Spinal cord (tissue), 10 donors: ENCODE data around the gene ANKH. TPM values are rescaled to one million over a fixed set of nuclear protein-coding genes. Genes with fewer than 3 reads are reported as not detected.

Source experiments
- DNase-seq, 6 donors: peaks; one replicate each; pipeline versions ENCODE4 v3.0.0 to v3.0.0-alpha.2; 2013 to 2015; ENCODE audit warnings: low spot score in 6 of 6, low read depth in 4 of 6
- H3K27ac ChIP-seq: one replicate; pipeline ENCODE4 v1.5.1; 2013; ENCODE audit warnings: low read depth, low read length, control low read depth
- H3K27me3 ChIP-seq: one replicate; pipeline ENCODE4 v1.6.1; 2013; ENCODE audit warnings: low read length; ENCODE audit not compliant: control insufficient read depth, insufficient read depth
- H3K36me3 ChIP-seq: one replicate; pipeline ENCODE4 v1.6.1; 2013; ENCODE audit warnings: low read length; ENCODE audit not compliant: control insufficient read depth, insufficient read depth
- H3K4me1 ChIP-seq: one replicate; pipeline ENCODE4 v1.6.1; 2013; ENCODE audit warnings: low read length; ENCODE audit not compliant: control insufficient read depth, insufficient read depth
- H3K4me3 ChIP-seq: one replicate; pipeline ENCODE4 v1.5.1; 2013; ENCODE audit warnings: low read depth, low read length, control low read depth
- H3K9me3 ChIP-seq: one replicate; pipeline ENCODE4 v1.6.1; 2013; ENCODE audit warnings: low read length; ENCODE audit not compliant: control insufficient read depth, insufficient read depth
- WGBS: methylation state at CpG from one replicate; pipeline ENCODE4 v1.1.5; 2013; ENCODE audit warnings: missing lambda C conversion rate; ENCODE audit not compliant: insufficient coverage; 5-methylcytosine and 5-hydroxymethylcytosine counted together
- polyA plus RNA-seq, 2 donors: library from polyadenylated mRNA; unstranded; fragments of 120-200 nt; gene quantifications; one replicate each; pipeline ENCODE4 v1.2.1, GENCODE V29; 2013; ENCODE audit not compliant: insufficient read length in 2 of 2
- total RNA-seq, 2 donors: library from RNA; depleted of rRNA in 1 of 2; stranded (reverse); fragments of 120-200 nt in 1 of 2; fragments of >200 nt in 1 of 2; gene quantifications; one replicate each; pipeline versions ENCODE4 v1.2.3 to v1.2.4, GENCODE V29; 2013 to 2014
- donor health status: healthy.

The ANKH gene
- total and polyA plus RNA-seq, 4 donors, result 45.2 to 73.8 (median 59.6) TPM

DNA sequence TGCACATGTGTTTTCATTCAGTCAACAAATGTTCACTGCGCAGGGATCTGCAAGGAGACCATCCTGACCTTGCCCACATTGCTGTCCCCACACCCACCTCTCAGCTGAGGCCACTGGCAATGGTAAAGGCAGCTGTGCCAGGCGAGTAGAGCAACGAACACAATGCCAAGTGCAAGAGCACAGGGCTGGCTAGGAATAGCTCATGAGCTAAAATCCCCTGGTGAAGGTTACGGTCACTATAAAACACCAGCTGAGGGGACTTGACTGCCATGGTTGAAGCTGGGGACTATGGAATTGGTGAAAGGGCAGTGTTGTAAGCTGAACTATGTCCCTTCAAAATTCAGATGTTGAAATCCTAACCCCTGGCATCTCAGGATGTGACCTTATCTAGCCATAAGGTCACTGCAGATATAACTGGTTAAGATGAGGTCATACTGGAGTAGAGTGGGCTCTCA lies 111.0 kb downstream of the ANKH start:
- 60% methylated on average over 4 of the region's 4 CpGs for WGBS
- DNase-seq, result no peak
- Histone ChIP-seq H3K4me1 (peaks cover 7% of the 10 kb centered on the region), H3K27me3 (no peaks in the 10 kb centered on the region), H3K36me3 (no peaks in the 10 kb centered on the region), H3K27ac (no peak overlapping the region), H3K4me3 (no peak overlapping the region), H3K9me3 (no peaks in the 10 kb centered on the region)

DNA sequence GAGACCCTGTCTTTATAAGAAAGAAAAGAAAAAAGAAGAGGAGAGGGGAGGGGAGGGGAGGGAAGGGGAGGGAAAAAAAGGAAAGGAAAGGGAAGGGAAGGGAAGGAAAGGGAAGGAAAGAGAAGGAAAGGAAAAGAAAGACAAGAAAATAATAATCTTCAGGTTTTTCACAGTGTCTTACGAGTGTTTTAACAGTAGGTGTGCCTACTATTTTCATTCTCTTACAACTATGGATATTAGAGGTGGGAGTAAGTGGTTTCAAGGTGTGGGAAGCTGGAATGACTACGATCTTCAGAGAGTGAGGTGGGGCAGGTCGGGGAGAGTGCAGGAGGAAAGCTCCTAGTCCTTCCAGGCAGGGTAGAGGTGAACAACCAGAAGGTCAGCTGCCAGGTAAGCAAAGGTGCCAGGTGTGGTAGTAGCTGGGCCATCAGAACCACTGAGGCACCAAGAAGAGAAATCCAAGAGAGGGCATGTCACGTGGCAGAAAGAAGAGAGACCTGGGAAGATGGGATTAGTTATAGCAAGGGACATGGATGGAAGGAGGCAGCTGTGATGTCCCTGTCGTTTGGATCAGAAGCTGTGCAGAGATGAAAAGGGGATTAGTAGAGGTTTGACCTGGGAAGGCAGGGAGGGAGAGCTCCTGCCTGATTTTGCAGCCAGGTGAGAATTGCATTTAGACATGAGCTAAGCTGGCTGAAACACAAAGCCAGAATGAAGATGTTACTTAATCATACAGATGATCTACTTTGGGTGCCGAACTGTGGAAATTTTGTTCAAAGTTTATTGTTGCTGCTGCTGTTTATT lies 111.6 kb downstream of the ANKH start:
- Histone ChIP-seq H3K4me3 (no peak overlapping the region), H3K4me1 (peaks cover 7% of the 10 kb centered on the region), H3K36me3 (peaks cover 3% of the 10 kb centered on the region), H3K27ac (no peak overlapping the region), H3K9me3 (no peaks in the 10 kb centered on the region), H3K27me3 (no peaks in the 10 kb centered on the region)
- 81% methylated on average over 4 of the region's 6 CpGs for WGBS
- DNase-seq, result no peak

DNA sequence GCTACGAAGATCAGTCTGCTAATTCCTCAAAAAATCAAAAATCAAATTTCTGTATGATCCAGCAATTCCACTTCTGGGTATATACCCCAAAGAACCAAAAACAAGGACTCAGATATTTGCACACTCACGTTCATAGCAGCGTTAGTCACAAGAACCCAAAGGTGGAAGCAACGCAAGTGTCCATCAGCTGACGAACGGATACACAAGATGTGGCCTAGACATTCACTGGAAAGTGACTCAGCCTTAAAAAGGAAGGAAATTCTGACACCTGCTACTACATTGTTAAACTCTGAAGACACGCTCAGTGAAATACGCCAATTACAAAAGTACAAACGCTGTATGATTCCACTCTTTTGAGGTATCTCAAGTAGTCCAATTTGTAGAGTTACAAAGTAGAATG lies 113.7 kb downstream of the ANKH start:
- H3K4me3 ChIP-seq, result no peak overlapping the region
- H3K4me1 ChIP-seq, result peaks cover 7% of the 10 kb centered on the region
- H3K9me3 ChIP-seq, result no peaks in the 10 kb centered on the region
- no peak overlapping the region for H3K27ac ChIP-seq
- H3K27me3 ChIP-seq, result no peaks in the 10 kb centered on the region
- WGBS, result 100% methylated on average over 8 of the region's 9 CpGs
- no peak for DNase-seq
- peaks cover 3% of the 10 kb centered on the region for H3K36me3 ChIP-seq

DNA sequence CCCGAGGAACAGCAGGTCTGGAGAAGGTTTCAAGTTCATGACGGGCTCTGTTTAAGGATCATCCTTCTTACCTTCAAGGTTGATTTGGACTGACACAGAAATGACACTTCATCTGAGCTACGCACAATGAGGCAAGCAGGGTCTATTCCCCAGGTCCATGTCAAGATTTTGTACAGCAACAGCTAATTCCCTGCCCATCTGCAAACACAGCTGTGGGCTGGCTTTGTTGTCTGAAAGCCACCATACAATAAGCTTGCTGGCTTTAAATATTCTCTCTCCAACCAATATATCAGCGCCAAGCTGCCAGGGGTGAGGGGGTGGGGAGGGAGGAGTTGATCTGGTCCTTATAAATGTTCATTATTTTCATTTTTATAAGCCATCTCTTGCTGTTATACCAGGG lies 115.1 kb downstream of the ANKH start:
- DNase-seq, result no peak
- Histone ChIP-seq H3K36me3 (peaks cover 3% of the 10 kb centered on the region), H3K27me3 (no peaks in the 10 kb centered on the region), H3K9me3 (no peaks in the 10 kb centered on the region), H3K27ac (no peak overlapping the region), H3K4me3 (no peak overlapping the region), H3K4me1 (peaks cover 7% of the 10 kb centered on the region)
- WGBS, result 83% methylated on average over 1 of the region's 4 CpGs

DNA sequence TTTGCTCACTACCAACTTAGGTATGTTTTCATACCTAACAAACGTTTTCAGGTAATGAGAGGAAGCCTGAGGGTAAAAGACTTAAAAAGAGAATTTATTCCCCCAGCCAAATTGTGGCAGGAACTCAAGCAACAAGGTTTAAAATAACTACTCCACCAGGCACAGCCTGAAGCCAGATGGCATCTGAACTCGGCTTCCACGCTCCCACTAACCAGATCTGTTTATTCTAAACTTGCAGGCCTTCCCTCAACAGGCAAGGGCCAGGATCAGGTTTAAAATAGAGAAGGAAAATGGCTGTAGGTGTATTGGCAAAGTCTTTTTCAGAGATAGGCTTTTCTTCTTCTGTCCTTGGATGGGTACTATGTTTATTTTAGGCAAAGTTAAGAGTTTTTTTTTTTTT lies 117.6 kb downstream of the ANKH start:
- Histone ChIP-seq H3K36me3 (peaks cover 6% of the 10 kb centered on the region), H3K27ac (no peak overlapping the region), H3K9me3 (no peaks in the 10 kb centered on the region), H3K4me1 (no peaks in the 10 kb centered on the region), H3K27me3 (no peaks in the 10 kb centered on the region), H3K4me3 (no peak overlapping the region)
- peak in 1 of 6 donors; percentile 77 for DNase-seq
- no CpG with 5 or more reads among the region's 3 CpGs for WGBS

DNA sequence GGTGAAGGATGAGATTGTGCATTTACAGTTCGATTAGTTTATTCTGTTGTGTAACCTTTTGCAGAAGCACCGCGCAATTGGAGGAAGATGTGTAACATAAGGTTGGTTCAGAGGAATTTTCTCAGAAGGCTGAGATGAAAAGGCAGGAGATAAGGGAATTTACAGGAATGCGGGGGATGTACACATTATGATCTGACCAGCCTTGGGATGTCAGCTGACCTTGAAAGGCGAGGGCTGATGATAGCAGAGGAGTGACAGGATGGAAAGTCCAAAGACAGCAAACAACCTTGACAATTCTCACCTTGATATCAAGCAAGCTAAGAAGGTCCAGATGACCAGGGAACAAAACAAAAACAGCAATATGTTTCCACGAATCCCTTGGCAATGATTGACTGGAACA lies 118.3 kb downstream of the ANKH start:
- no peaks in the 10 kb centered on the region for H3K9me3 ChIP-seq
- no peak overlapping the region for H3K27ac ChIP-seq
- no peak for DNase-seq
- 98% methylated on average over 4 of the region's 6 CpGs for WGBS
- no peaks in the 10 kb centered on the region for H3K4me1 ChIP-seq
- peaks cover 11% of the 10 kb centered on the region for H3K36me3 ChIP-seq
- no peak overlapping the region for H3K4me3 ChIP-seq
- no peaks in the 10 kb centered on the region for H3K27me3 ChIP-seq

DNA sequence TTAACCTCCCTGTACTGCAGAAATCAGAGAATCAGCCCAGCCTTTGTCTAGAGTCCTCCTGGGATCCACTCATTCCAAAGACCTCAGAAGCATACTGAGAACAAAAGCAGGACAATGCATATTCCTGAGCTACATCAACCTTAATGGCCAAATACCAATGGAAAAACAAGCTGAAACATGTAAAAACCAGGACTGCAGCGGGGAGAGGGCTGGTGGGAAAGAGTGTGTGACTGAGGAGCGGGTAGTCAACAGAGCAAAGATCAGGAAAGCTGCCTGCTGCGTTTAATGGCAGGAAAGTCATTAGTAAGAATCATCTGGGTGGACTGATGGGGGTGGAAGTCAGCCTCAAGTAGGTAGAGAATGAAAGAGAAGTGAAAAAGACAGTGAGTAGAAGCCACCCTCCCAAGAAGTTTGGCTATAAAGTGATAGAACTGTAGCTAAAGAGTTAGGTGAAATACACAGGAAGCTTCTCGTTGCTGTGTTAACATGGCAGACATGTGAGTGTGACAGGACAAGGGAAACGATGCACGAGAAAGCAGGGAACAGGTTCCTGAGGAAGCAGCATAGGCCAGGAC lies 119.0 kb downstream of the ANKH start:
- DNase-seq, result no peak
- Histone ChIP-seq H3K27me3 (no peaks in the 10 kb centered on the region), H3K36me3 (peaks cover 16% of the 10 kb centered on the region), H3K4me1 (no peaks in the 10 kb centered on the region), H3K27ac (no peak overlapping the region), H3K4me3 (no peak overlapping the region), H3K9me3 (no peaks in the 10 kb centered on the region)
- 48% methylated on average over 6 of the region's 6 CpGs for WGBS

DNA sequence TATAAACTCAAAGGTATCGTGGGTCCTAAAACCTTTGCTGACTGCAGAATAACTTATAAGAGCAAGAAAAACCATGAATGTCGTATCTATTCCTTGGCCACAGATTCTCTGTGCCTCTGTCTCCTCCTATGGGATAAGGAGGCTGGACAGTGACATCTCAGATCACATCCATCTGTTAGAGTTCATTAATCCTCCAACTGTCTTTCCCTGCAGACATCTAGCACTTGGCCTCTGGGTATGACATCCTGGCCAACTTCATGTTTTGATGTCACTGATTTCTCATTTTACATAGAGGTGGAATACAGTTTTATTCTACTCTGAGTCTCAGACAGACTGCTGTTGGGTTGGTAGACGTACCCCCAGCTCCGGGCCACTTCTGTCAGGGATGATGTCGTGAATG lies 120.9 kb downstream of the ANKH start:
- no peak for DNase-seq
- H3K27ac ChIP-seq, result no peak overlapping the region
- H3K27me3 ChIP-seq, result no peaks in the 10 kb centered on the region
- H3K9me3 ChIP-seq, result no peaks in the 10 kb centered on the region
- peaks cover 20% of the 10 kb centered on the region for H3K36me3 ChIP-seq
- WGBS, result 100% methylated on average over 5 of the region's 5 CpGs
- no peak overlapping the region for H3K4me3 ChIP-seq
- no peaks in the 10 kb centered on the region for H3K4me1 ChIP-seq

DNA sequence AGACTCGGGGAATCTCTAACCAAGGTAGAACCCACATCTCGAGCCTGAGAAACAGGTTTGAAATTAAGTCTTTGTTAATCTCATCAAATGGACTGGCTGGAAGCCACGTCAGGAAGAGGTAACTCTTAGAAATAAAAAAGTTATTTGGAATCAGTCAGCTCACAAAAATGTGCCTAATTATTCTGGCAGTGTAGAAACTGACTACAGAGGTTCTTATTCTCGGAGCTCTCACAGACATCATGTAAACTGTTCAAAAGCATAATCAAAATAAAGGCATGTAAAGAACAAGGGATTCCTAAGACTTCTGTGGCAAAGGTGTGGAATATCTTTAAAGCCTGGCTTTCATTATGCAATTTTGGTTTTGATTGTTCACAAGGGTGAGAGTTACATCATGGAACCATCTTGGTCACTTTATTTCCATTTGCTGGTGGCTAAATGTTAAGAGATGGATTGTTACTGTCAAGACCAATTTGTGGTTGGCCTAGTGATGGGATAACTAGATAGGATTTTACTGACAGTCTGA lies 121.9 kb downstream of the ANKH start:
- no peaks in the 10 kb centered on the region for H3K27me3 ChIP-seq
- no peak for DNase-seq
- no peaks in the 10 kb centered on the region for H3K9me3 ChIP-seq
- no peaks in the 10 kb centered on the region for H3K4me1 ChIP-seq
- no peak overlapping the region for H3K4me3 ChIP-seq
- no peak overlapping the region for H3K27ac ChIP-seq
- H3K36me3 ChIP-seq, result peaks cover 23% of the 10 kb centered on the region
- WGBS, result no CpG with 5 or more reads among the region's 4 CpGs
